Measurements from ENCODE around the gene ATE1. TPM values are rescaled to one million over a fixed set of nuclear protein-coding genes. Genes with fewer than 3 reads are reported as not detected.

ATE1 gene
- total RNA-seq, 2 experiments from 2014 or later: 18.5 to 20.9 TPM

DNA sequence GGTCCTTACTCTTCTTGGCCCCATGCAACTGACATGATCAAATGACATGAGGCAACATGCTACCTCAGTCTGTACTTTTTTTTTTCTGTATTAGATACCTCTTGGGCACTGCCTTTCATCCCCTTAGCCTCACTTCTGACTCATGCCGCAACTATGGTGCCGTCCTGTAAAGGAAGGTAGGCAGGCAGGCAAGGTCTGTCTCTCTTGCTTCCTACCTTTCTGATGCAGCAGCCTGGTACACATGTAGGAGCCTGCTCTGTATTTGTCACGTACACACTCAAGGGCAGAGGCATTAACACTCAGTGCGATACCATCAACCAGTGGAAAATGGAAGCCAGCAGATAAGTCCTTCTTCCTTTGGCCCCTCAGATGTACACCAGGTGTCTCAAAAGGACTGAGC lies 146.7 kb downstream of the ATE1 start:
- no peak overlapping the region for H3K4me3 ChIP-seq (ENCODE audit: low read length)
- Mint-ChIP-seq H3K4me1 (ENCODE audit: low read depth) (no peaks in the 10 kb centered on the region), H3K36me3 (ENCODE audit: low read depth) (peaks cover 31% of the 10 kb centered on the region), H3K4me3 (no peak overlapping the region), H3K27ac (no peak overlapping the region), H3K27me3 (no peaks in the 10 kb centered on the region), H3K9me3 (no peaks in the 10 kb centered on the region)
- H3K9me3 ChIP-seq (ENCODE audit: control insufficient read depth in 1 of 2, insufficient read depth in 1 of 2, low read length in 2 of 2): no peaks in the 10 kb centered on the region
- peaks cover 10% of the 10 kb centered on the region for H3K36me3 ChIP-seq (ENCODE audit: insufficient read depth, low read length)
- intact Hi-C loops (cut with DNase I, micrococcal nuclease): no loop called here
- H3K27ac ChIP-seq (ENCODE audit: low read depth in 1 of 2, low read length in 2 of 2): no peak overlapping the region
- H3K4me1 ChIP-seq (ENCODE audit: insufficient read depth, low read length): no peaks in the 10 kb centered on the region
- ATAC-seq (ENCODE audit: poor library complexity) (no peak), DNase-seq (no peak)
- no peaks in the 10 kb centered on the region for H3K27me3 ChIP-seq (ENCODE audit: control insufficient read depth in 1 of 2, insufficient read depth in 2 of 2, low read length in 2 of 2)
- TF ChIP-seq, protein P1, sequence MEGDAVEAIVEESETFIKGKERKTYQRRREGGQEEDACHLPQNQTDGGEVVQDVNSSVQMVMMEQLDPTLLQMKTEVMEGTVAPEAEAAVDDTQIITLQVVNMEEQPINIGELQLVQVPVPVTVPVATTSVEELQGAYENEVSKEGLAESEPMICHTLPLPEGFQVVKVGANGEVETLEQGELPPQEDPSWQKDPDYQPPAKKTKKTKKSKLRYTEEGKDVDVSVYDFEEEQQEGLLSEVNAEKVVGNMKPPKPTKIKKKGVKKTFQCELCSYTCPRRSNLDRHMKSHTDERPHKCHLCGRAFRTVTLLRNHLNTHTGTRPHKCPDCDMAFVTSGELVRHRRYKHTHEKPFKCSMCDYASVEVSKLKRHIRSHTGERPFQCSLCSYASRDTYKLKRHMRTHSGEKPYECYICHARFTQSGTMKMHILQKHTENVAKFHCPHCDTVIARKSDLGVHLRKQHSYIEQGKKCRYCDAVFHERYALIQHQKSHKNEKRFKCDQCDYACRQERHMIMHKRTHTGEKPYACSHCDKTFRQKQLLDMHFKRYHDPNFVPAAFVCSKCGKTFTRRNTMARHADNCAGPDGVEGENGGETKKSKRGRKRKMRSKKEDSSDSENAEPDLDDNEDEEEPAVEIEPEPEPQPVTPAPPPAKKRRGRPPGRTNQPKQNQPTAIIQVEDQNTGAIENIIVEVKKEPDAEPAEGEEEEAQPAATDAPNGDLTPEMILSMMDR (IDR thresholded peaks at IDR 0.05): no peak
- POLR2A ChIA-PET: no interaction called here
- CTCF ChIA-PET: no interaction called here

DNA sequence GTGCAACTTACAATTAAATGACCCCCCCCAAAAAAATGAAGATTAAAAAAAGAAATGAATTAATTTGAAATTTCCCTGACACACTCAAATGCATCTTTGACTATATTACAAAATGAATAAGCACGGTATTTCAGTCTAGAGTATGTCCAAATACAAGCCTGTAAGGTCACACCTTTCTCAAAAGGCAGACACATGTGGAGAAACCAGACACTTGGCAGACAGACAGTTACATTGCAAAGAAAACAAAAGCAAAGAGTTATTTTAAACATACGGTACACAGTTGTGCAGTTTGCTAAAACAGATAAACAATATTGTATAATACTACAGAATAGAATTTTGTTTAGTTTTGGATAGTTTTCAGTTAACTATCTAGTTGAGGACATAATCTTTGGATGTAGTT lies 153.0 kb downstream of the ATE1 start:
- peaks cover 53% of the 10 kb centered on the region for H3K36me3 Mint-ChIP-seq (ENCODE audit: low read depth)
- POLR2A ChIA-PET: no interaction called here
- Histone ChIP-seq H3K9me3 (ENCODE audit: control insufficient read depth in 1 of 2, insufficient read depth in 1 of 2, low read length in 2 of 2) (no peaks in the 10 kb centered on the region), H3K36me3 (ENCODE audit: insufficient read depth, low read length) (peaks cover 5% of the 10 kb centered on the region), H3K27me3 (ENCODE audit: control insufficient read depth in 1 of 2, insufficient read depth in 2 of 2, low read length in 2 of 2) (no peaks in the 10 kb centered on the region), H3K27ac (ENCODE audit: low read depth in 1 of 2, low read length in 2 of 2) (no peak overlapping the region), H3K4me3 (ENCODE audit: low read length) (no peak overlapping the region), H3K4me1 (ENCODE audit: insufficient read depth, low read length) (no peaks in the 10 kb centered on the region)
- intact Hi-C loops (cut with DNase I, micrococcal nuclease): no loop called here
- TF ChIP-seq, protein P1 (IDR thresholded peaks at IDR 0.05): no peak
- H3K9me3 Mint-ChIP-seq: no peaks in the 10 kb centered on the region
- no peak for ATAC-seq (ENCODE audit: poor library complexity)
- CTCF ChIA-PET: no interaction called here
- H3K27ac Mint-ChIP-seq: no peak overlapping the region
- no peaks in the 10 kb centered on the region for H3K27me3 Mint-ChIP-seq
- DNase-seq: no peak
- no peaks in the 10 kb centered on the region for H3K4me1 Mint-ChIP-seq (ENCODE audit: low read depth)
- no peak overlapping the region for H3K4me3 Mint-ChIP-seq

DNA sequence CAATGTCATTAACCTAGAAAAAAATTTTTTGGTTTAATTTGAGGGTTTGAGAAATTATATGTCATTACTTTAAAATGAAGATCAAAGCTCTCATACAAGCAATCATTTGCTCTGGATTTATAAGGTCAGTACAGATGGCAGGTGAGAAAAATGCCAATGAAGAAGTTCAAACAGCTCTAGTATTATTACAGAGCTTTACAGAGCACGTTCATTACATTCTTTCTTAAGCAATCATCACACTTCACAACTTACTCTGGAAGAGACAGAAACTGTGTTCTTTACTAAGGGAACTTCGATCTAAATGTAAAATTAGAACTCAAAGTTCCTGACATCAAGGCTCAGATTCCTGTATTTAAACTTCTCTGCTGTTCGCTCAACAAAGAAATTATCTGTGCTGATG lies 153.4 kb downstream of the ATE1 start:
- Histone ChIP-seq H3K4me1 (ENCODE audit: insufficient read depth, low read length) (no peaks in the 10 kb centered on the region), H3K27ac (ENCODE audit: low read depth in 1 of 2, low read length in 2 of 2) (no peak overlapping the region), H3K27me3 (ENCODE audit: control insufficient read depth in 1 of 2, insufficient read depth in 2 of 2, low read length in 2 of 2) (no peaks in the 10 kb centered on the region), H3K9me3 (ENCODE audit: control insufficient read depth in 1 of 2, insufficient read depth in 1 of 2, low read length in 2 of 2) (no peaks in the 10 kb centered on the region), H3K36me3 (ENCODE audit: insufficient read depth, low read length) (peaks cover 5% of the 10 kb centered on the region), H3K4me3 (ENCODE audit: low read length) (no peak overlapping the region)
- Mint-ChIP-seq H3K36me3 (ENCODE audit: low read depth) (peaks cover 57% of the 10 kb centered on the region), H3K27ac (no peak overlapping the region), H3K9me3 (no peaks in the 10 kb centered on the region), H3K4me3 (no peak overlapping the region), H3K27me3 (no peaks in the 10 kb centered on the region), H3K4me1 (ENCODE audit: low read depth) (no peaks in the 10 kb centered on the region)
- TF ChIP-seq, protein P1 (IDR thresholded peaks at IDR 0.05): no peak
- DNase-seq (no peak), ATAC-seq (ENCODE audit: poor library complexity) (no peak)
- ChIA-PET CTCF (no interaction called here), POLR2A (no interaction called here)
- intact Hi-C loops (cut with DNase I, micrococcal nuclease): no loop called here
